Measurements from ENCODE around the gene ARMS2.

ARMS2 gene

DNA sequence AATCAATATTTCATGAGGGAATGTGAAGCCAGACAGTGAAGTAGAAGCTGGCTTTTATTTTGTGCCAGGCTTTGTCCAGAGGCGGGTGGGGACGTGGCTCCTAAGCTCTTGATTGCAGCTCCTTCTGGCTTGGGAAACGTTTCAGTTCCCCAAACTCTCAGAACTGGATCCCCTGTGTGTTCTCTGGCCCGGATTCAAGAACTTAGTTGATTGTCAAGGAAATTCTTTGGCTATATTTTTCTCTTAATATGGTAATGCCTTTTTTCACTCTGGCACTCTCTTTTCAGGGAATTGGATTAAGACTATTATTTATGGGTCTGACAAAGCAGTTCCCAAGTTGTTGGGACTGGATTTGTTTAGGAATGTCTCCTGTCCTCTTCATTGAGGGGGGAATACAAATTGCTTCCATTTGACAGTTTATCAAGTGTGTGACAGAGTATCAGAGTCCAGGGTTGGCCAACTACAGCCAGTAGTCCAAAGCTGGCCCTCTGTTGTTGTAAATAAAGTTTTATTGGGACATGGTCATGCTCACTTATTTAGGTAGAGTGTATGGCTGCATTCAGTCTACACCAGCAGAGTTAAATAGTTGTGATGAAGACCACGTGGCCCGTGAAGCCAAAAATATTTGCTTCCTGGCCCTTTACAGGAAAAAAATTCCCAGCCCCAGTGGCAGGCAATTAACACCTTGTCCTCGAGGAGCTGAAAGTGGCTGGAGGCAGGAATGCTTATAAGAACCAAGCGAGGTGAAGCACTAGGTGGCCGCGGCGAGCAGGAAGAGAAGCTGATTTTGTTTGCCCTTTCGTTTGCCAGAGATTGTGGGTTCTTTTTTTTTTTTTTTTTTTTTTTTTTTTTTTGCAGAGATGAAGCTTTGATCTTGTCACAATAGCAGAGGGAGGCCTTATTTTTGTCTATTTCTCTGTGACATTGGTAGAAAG lies 41.2 kb downstream of the ARMS2 start:
- DNase-seq = peak; percentile 42

DNA sequence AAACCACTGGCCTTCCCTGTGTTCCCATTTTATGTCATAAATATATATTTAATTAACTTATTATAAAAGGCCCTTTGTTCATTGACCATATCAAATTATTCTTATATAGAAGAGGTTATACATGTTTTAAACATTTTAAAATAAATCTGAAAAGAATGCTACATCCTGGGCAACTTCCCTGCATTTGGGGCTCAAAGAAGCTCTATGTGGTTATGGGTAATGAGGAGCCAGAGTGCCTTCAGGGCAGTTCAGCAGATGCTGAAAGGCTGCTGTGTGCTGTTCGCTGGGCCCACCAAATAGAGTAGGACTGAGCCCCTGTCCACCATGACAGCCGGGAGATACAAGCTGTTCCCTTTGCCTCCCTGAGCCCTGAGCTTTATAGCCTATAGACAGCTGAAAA lies 42.8 kb downstream of the ARMS2 start:
- no peak for DNase-seq

DNA sequence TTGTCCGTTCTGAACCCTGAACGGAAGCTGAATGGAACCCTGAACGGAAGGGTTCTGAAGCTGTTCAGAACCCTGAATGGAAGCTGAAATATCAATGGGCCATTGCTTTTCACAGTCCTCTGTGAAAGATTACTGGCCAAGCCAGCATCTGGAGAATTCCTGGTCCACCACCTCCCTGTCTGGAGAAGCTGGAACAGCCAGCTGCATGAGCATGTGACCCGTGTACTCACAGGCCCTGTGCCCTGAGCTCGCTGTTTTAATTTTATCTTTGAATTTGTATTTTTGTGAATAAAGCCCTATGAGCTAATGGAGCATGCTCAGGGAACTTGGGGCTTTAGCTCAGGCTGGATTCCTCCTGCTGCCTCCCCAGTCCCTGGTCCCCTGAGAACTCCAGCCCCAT lies 44.1 kb downstream of the ARMS2 start:
- no peak for DNase-seq

GRCh38 chr10:122499012-122499411 lies 44.6 kb downstream of the ARMS2 start:
- DNase-seq = no peak

DNA sequence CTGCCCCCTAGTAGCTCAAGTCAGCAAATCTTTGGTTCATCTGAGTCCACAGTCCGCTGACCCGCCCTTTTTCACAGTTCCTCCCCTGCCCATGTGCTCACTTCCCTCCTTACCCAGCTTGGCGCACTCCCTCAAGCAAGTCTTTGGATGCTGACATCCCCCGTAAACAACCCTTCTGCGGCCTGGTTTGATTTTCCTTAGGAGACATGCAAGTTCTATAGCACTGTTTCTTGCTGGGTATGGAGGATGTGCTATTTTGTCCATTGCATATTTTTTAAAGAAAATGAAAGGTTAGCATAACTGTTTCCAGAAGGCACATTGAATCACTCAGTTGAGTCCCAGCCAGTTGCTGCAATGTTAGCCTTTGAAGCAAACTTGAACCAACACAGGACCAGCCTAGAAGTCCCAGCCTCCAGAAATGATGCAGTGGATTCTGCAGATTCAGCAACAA lies 45.1 kb downstream of the ARMS2 start:
- DNase-seq = no peak

GRCh38 chr10:122500194-122500593 lies 45.7 kb downstream of the ARMS2 start:
- DNase-seq = no peak

- no peak for DNase-seq
Observed at GRCh38 chr10:122500726-122501125, 46.3 kb downstream of the ARMS2 start.

GRCh38 chr10:122503012-122503411 lies 48.6 kb downstream of the ARMS2 start:
- DNase-seq = no peak

DNA sequence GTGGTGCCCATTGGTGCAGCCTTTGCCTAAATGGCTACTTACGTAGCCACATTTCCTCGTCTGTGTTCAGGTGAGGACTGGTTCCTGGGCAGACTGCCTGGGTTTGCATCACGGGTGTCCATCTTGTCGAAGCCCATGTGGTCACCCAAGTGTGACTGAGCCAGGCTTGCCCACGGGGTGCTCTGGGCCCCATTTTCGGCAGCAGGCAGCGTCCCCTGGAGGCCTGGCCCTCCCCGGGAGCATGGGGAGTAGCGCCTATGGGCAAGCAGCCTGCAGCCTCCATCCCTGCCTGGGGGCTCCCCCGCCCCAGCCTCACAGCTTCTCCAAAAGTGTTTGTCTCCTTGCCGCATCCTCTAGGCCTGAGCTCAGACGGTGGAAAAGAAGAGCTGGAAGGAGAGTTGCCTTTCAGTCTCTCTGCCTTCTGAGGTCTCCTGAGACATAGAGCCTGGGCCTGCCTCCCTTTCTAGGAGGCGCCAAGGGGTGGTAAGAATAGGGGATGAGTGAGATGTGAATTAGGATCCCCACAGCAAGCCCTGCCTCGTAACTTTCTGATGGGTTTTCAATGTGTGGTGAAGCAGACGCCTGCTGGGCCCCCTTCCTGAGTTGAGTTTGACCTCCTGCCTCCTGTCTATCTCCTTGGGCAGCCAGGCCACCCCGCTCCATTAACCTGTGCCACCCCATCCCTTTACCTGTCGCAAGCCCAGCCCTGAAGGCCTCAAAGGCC lies 49.6 kb downstream of the ARMS2 start:
- no peak for DNase-seq

- DNase-seq = peak; percentile 81
Observed at GRCh38 chr10:122504610-122504950, 50.1 kb downstream of the ARMS2 start.

GRCh38 chr10:122505011-122505410 lies 50.6 kb downstream of the ARMS2 start:
- no peak for DNase-seq

- no peak for DNase-seq
Observed at GRCh38 chr10:122505885-122506645, 51.6 kb downstream of the ARMS2 start.
